Renal cortical epithelial cell (primary cell): ENCODE results near the gene FBH1. TPM values are rescaled to one million over a fixed set of nuclear protein-coding genes. Genes with fewer than 3 reads are reported as not detected.
"Not testable (repeated sequence)": the region's sequence is repeated elsewhere in the genome, so short reads cannot be mapped to it uniquely, and the experiment has no call there.

Experiments used
- DNase-seq: peaks from one replicate; pipeline ENCODE4 v3.0.0-alpha.2; 2011; ENCODE audit warnings: low read depth
- total RNA-seq: library from RNA; depleted of rRNA; stranded (reverse); fragments of >200 nt; gene quantifications from 2 replicates; pipeline ENCODE4 v1.2.3, GENCODE V29; 2014

The FBH1 gene
- total RNA-seq, 1 donor from 2014 or later = 110 TPM

- DNase-seq = no peak
These were observed 51.5 kb downstream of the FBH1 start for GRCh38 chr10:5941579-5941978.

- no peak for DNase-seq
These were observed 52.0 kb downstream of the FBH1 start for GRCh38 chr10:5942001-5942400.

DNA sequence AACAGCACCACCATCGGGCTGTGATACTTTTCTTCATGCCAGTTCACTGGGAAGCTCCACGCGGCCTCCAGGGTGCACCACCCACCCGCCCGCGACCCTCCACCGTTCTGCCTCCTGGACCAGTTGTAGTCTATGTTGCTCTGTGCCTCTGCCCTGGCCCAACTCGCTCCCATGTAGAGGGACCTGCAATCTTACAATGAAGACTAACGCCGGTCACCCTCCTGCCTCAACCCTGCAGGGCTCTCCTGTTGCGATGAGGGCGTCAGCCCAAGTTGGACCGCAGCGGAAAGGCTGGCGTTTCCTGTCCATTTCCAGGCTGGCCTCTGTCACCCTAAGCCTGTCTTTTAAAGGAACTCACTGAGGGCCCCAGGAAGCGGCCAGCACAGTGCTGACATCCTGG, 52.4 kb downstream of the FBH1 start:
- no peak for DNase-seq

DNA sequence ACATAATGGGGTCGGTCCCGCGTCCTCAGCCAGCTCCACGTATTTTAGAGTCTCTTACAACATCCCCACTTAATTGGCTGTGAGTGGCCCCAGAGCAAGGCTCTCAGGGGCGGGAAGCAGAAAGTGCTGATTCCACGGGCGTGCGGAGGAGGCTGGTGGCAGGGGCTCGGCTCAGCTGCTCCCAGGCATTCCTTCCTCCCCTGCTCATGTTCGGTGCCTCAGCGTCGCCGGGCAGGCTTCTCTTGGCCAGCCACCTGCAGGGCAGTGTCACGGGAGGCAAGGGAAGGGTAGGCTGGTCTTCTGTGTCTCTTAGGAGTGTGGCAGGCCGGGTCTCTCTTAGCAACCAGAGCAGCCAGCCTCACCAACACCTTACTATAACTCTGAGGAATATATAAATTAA, 53.5 kb downstream of the FBH1 start:
- DNase-seq = peak; percentile 35

DNA sequence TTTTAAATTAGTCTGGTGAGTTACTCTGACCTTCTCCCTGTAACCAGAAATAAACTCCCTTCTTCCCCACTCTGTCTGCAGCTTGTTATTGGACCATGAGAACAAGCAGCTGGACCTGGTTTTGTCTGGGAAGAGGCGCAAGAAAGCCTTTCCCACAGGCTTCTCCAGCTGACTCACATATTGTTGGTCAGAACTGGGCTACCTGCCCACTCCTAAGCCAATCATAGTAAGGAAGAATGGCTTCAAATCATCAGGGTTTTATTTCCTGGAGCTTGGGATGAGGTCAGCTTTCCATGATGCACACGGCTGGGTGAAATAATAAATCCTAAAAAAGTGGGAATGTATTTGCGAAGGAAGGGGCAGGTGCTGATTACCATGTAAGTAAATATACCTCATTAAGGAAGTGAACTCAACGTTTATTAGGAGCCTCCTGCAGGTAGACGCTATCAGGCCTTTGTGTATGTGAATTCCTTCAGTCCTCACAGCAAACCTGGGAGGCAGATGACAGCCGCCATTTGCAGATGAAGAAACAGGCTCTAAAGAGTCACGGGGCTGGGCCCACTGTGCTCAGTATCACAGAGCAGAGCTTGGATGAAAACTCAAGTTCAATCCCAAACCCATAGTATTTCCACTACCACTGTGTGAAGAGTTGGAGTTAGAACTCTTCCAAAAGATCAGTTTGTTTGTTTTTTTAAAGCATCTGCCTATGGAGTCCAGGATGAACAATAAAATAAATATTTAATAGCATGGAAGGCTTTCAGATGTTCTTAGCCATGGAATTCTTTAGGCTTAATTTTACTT, 54.5 kb downstream of the FBH1 start:
- peak; percentile 99 for DNase-seq

GRCh38 chr10:5945190-5945509, 55.1 kb downstream of the FBH1 start:
- DNase-seq = no peak

DNA sequence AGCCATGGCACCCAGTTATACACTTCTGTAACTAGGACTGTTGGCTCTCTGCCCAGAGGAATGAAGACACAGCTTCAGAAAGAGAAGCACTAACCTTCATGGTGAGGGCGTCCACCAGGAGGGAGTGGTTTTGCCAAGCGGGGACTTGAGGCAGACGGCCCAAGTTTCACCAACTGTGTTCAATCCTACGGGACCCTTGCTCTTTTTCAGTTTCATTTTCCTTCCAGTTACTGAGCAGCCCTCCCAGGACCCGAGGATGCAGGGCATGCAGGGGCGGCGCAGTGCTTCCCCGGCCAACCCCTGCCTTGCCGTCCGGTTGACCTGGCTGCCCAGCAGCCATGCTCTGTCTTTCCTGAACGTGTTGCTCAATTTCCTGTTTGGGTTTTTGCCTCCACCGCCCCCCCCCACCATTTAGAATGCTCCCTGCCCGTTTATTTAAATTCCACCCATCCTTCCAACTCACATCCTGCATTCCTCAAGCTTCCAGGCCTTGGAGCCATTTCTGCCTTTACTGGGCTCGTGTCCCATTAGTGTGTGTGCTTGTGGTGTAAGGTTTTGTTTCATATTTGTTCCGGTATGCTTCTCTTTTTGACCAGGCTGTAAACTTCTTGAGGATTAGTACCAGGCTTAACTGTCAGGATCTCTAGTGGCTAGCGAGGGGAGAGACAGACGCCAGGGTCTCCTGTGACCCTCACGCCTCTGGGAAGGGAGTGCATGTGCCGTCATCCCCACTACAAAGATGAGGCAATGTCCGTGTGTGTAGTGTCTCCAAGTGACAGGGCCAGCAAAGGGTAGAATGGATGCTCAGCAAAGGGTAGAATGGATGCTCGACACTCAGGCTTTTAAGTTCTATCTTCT, 55.7 kb downstream of the FBH1 start:
- peak; percentile 57 for DNase-seq

GRCh38 chr10:5946419-5946775, 56.4 kb downstream of the FBH1 start:
- not testable (repeated sequence) for DNase-seq

DNA sequence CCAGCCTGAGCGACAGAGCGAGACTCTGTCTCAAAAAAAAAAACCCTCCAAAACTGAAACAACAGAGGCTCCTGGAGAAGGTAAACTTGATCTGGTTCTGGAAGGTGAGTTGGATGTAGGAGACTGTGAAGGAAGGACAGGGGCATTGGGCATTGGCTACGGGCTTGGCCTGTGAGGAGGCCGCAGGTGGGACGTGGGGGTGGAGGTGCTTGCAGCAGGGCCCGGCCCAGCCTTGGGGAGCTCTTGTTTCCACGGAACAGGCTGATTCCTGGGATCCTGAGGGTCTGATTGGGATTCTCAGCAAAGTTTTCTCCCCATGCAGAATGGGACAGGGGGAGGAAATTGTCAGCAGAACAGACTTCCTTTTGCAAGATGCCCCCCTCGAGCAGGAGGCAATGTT, 56.7 kb downstream of the FBH1 start:
- DNase-seq = no peak

DNA sequence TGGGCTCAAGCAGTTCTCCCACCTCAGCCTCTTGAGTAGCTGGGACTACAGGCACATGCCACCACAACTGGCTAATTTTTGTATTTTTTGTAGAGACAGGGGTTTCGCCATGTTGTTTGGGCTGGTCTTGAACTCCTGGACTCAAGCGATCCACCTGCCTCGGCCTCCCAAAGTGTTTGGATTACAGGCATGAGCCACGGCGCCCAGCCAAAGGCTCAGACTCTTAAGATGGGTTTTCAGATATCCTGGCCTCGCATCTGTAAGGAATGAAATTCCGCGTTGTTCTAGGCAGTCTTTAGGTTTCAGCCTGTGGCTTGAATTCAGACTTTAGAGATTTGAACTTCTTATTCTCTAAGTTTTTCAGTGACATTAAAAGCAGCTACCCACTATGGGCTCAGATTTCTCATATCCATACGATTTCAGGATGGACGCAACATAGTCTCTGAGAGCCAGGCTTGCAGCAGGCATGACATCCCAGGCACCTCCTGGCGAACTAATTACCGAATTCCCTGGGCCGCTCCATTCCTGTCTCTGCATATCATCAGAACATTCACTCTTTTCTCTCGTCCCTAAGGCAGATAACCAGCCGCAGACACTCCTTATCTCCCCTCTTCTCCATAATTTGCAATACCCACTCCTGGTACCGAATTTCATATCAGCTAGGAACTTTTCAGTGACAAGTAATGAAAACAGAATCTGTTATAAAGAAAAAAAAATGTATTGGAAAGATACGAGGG, 57.6 kb downstream of the FBH1 start:
- no peak for DNase-seq

GRCh38 chr10:5948208-5948585, 58.2 kb downstream of the FBH1 start:
- DNase-seq = no peak

- peak; percentile 59 for DNase-seq
These were observed 59.1 kb downstream of the FBH1 start for GRCh38 chr10:5949009-5949759.

- DNase-seq = no peak
These were observed 61.2 kb downstream of the FBH1 start for GRCh38 chr10:5951167-5951711.

DNA sequence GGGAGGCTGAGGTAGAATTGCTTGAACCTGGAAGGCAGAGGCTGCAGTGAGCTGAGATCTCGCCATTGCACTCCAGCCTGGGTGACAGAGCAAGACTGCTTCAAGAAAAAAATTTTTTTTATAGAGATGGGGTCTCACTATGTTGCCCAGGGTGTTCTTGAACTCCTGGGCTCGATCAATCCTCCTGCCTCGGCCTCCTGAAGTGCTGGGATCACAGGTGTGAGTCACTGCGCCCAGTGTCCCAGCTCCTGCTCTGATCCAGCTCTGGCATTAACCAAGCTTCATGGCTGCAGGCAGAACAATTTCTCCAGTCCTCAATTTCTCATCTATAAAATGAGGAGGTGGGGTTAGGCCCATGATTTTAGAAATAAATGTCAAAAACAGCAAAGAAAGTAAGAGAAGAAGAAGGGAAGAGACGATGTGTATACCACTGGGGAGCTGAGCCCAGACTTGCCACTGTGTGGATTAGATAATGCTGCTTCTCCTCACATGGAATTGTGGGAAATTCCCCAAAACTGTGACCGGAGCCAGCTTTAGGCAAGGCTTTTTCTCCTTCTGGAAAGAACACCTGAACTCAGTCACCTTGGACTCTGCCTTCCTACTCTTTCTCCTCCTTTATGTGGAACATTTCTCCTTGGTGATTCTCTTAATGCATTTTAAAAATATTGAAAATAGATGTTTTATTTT, 61.8 kb downstream of the FBH1 start:
- no peak for DNase-seq

DNA sequence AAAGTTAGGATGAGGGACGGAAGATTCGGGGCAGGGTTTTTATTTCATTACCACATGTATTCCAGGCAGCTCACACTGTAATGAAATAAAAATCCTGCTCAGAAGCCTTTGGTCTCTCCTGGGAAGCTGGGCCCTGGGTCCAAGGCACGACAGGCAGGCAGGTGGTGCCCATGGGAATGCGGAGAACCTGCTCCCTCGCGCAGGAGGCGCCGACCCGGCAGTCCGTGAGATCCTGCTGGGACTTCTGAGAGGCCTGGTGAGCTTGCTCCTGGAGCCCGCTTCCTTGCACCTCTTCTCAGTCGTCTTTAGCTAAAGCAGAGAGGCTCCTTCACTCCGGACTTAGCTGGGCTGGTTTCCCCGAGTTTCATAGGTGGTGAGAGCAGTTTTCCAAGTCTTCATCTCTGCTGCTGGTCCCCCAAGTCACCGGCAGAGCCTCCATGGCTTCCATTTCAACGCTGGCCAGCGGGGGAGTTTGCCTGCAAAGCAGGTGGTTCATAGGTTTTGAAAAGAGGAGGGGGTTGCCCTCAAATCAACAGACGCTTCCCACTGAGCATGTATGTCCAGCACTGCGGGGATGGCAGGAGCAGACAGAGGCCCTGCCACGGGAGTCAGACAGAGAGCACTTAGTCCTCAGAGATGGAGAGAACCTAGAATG, 62.8 kb downstream of the FBH1 start:
- DNase-seq = no peak

GRCh38 chr10:5953676-5954075, 63.6 kb downstream of the FBH1 start:
- no peak for DNase-seq

- no peak for DNase-seq
These were observed 66.3 kb downstream of the FBH1 start for GRCh38 chr10:5956146-5956936.

DNA sequence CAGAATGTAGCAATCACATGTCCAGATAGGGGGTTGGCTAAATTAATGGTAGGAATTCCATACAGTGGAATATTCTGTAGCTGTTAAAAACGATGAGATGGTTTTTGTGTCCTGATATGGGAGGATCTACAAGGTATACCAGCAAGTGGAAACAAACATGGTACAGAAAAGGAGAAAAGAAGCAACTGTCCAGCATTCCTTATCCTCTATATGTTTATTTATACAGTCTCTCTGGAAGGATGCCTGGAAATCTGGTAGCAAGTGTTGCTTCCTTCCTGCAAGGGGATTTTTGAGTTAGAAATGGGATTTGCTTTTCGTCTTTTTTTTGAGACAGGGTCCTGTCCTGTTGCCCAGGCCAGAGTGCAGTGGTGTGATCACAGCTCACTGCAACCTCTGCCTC, 68.0 kb downstream of the FBH1 start:
- no peak for DNase-seq

DNA sequence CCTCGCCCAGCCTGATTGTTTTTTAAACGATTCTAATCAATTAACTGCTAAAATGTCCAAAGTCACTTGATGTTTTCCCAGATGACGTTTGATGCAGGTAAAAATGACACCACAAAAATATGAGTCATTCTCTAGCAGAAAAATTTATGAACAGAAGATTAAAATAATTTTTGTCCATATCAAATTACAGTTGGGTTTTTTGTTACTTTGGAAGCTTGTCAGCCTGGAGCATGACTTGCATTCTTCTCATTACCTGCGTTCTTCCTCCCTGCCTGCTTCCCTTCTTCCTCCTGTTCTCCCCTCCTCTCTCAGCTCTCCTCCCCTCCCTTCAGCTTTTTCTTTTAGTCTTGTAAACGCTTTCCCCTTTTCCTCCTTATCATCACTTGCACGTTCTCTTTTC, 68.6 kb downstream of the FBH1 start:
- no peak for DNase-seq

- DNase-seq = no peak
These were observed 69.1 kb downstream of the FBH1 start for GRCh38 chr10:5959142-5959541.
